Measurements from ENCODE around the gene LRRC32.

LRRC32 gene

DNA sequence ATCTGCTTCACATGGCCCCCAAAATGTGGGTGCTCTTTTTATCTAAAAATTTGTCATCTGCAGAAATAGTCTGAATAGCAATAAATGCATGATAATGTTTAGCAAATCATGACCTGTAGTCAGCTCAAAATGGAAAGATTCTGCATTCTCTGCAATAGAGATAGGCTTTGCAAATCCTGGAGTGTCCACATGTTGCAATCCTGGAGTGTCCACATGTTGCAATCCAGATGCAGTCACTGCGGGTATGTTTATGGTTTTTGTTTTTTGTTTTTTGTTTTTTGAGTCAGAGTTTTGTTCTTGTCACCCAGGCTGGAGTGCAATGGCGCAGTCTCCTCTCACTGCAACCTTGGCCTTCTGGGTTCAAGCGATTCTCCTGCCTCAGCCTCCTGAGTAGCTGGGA, 20.2 kb upstream of the LRRC32 start:
- no peak for TF ChIP-seq PATZ1 (CRISPR knock-in tag; IDR thresholded peaks at IDR 0.05; ENCODE audit: borderline replicate concordance)
- no peak for TF ChIP-seq RARB (CRISPR knock-in tag; IDR thresholded peaks at IDR 0.05)
- no peak for TF ChIP-seq ZC3H10 (CRISPR knock-in tag; IDR thresholded peaks at IDR 0.05)
- TF ChIP-seq POU6F1 (CRISPR knock-in tag; IDR thresholded peaks at IDR 0.05; ENCODE audit: borderline replicate concordance, low read depth), result no peak
- no peak for TF ChIP-seq CSRNP3 (CRISPR knock-in tag; IDR thresholded peaks at IDR 0.05)
- TF ChIP-seq ZNF565 (CRISPR knock-in tag; conservative IDR thresholded peaks at IDR 0.05; ENCODE audit: low read depth), result no peak
- ATAC-seq, result no peak

GRCh38 chr11:76689313-76690260, 19.0 kb upstream of the LRRC32 start:
- TF ChIP-seq CSRNP3 (CRISPR knock-in tag; IDR thresholded peaks at IDR 0.05), result no peak
- TF ChIP-seq ZC3H10 (CRISPR knock-in tag; IDR thresholded peaks at IDR 0.05), result no peak
- no peak for TF ChIP-seq BACH2 (CRISPR knock-in tag; IDR thresholded peaks at IDR 0.05; ENCODE audit: borderline replicate concordance)
- no peak for TF ChIP-seq ZNF8 (CRISPR knock-in tag; IDR thresholded peaks at IDR 0.05)
- no peak for TF ChIP-seq ISL1 (CRISPR knock-in tag; IDR thresholded peaks at IDR 0.05)
- no peak for ATAC-seq

DNA sequence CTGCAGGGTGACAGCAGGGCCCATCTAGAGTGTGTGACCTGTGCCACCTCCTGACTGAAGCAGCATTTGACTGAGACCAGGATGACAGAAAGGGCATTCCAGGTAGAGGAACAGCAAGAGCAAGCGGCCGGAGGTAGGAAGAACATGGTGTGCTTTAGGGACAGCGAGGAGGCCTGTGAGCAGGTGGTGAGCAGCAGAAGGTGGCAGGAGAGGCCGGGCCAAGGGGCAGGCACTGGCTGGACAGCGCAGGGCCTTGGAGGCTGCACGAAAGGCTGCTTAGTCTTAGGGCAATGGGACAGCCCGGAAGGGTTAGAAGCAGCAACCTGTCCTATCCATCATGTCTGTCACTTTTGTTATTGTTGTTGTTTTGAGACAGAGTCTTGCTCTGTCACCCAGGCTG, 17.6 kb upstream of the LRRC32 start:
- TF ChIP-seq ZNF8 (CRISPR knock-in tag; IDR thresholded peaks at IDR 0.05) (no peak), CSDC2 (CRISPR knock-in tag; IDR thresholded peaks at IDR 0.05) (no peak), GLIS3 (CRISPR knock-in tag; IDR thresholded peaks at IDR 0.05) (no peak)

GRCh38 chr11:76686261-76687079, 15.9 kb upstream of the LRRC32 start:
- no peak for ATAC-seq
- TF ChIP-seq PPARA (CRISPR knock-in tag; IDR thresholded peaks at IDR 0.05; ENCODE audit: borderline replicate concordance) (no peak), PATZ1 (CRISPR knock-in tag; IDR thresholded peaks at IDR 0.05; ENCODE audit: borderline replicate concordance) (no peak), CREB5 (CRISPR knock-in tag; IDR thresholded peaks at IDR 0.05; ENCODE audit: low read depth) (no peak), ZNF70 (CRISPR knock-in tag; IDR thresholded peaks at IDR 0.05) (no peak), ISL1 (CRISPR knock-in tag; IDR thresholded peaks at IDR 0.05) (no peak), GLIS3 (CRISPR knock-in tag; IDR thresholded peaks at IDR 0.05) (no peak), ARNTL (CRISPR knock-in tag; IDR thresholded peaks at IDR 0.05; ENCODE audit: borderline replicate concordance, low read depth) (no peak), RARB (CRISPR knock-in tag; IDR thresholded peaks at IDR 0.05) (no peak), ZNF565 (CRISPR knock-in tag; conservative IDR thresholded peaks at IDR 0.05; ENCODE audit: low read depth) (no peak), SNAI2 (CRISPR knock-in tag; IDR thresholded peaks at IDR 0.05) (no peak), CSDC2 (CRISPR knock-in tag; IDR thresholded peaks at IDR 0.05) (no peak), OSR1 (CRISPR knock-in tag; IDR thresholded peaks at IDR 0.05) (no peak), ZC3H10 (CRISPR knock-in tag; IDR thresholded peaks at IDR 0.05) (no peak), ESRRG (CRISPR knock-in tag; IDR thresholded peaks at IDR 0.05) (no peak), POU6F1 (CRISPR knock-in tag; IDR thresholded peaks at IDR 0.05; ENCODE audit: borderline replicate concordance, low read depth) (no peak), ZNF8 (CRISPR knock-in tag; IDR thresholded peaks at IDR 0.05) (no peak), ZFP30 (CRISPR knock-in tag; IDR thresholded peaks at IDR 0.05) (no peak), BACH2 (CRISPR knock-in tag; IDR thresholded peaks at IDR 0.05; ENCODE audit: borderline replicate concordance) (no peak)

More for the DNA sequence above, 17.6 kb upstream of the LRRC32 start:
- no peak for ATAC-seq

Data from SK-N-SH treated with all-trans-retinoic acid at 6 μM for 48 hours (cell line).